Epithelial cell of esophagus (primary cell): ENCODE results near the gene KCTD16.

ENCODE experiments used
- DNase-seq: peaks from one replicate; pipeline ENCODE4 v3.0.0; 2010; ENCODE audit warnings: low read depth
- H3K4me3 ChIP-seq: 2 replicates; pipeline ENCODE4 v1.5.1; 2011; ENCODE audit warnings: mild to moderate bottlenecking, low read length, control low read depth
- CTCF ChIP-seq: IDR thresholded peaks from 2 replicates; pipeline ENCODE4 v1.5.1; 2011; ENCODE audit warnings: low read depth, mild to moderate bottlenecking, low read length, control low read depth, inconsistent platforms; ENCODE audit not compliant: insufficient read depth; ENCODE audit errors: missing control alignments

KCTD16 gene

DNA sequence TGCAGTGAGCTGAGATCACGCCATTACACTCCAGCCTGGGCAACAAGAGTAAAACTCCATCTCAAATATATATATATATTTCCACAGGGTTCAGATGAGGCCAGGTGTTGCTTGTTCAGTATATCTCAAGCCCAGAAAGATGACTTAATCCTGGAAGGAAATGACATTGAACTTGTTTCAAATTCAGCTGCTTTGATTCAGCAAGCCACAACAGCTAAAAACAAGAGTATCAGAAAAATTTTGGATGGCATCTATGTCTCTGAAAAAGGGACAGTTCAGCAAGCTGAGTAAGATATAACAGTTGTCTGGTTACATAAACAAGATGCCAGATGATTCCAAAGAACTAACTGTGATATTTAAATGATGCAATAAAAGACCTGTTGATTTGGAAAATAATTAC, 352.0 kb downstream of the KCTD16 start:
- no peak overlapping the region for H3K4me3 ChIP-seq
- DNase-seq: no peak
- TF ChIP-seq CTCF: no peak

GRCh38 chr5:144525000-144525399, 354.3 kb downstream of the KCTD16 start:
- DNase-seq: no peak
- H3K4me3 ChIP-seq: no peak overlapping the region
- TF ChIP-seq CTCF: no peak

DNA sequence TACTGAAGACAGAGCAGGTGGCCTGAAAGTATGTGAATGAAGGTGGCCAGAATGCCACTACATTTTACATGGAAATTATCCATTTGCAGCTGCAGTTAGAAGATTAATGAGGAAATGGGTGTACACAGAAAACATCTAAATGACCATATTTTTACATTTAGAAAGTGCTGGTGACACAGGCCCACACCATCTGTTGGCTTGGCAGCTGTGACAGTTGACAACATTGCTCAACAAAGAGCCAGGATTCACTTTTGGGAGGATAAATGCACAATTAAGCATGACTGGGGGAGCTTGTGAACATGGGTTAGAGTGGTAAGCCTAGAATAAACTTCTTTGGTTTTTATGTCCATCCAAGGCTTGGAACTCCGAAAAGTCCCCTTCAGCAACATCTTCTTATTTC, 360.5 kb downstream of the KCTD16 start:
- no peak overlapping the region for H3K4me3 ChIP-seq
- no peak for TF ChIP-seq CTCF
- no peak for DNase-seq
